Endothelial cell (in vitro differentiated cells): ENCODE data around the gene FAM222B. TPM values are rescaled to one million over a fixed set of nuclear protein-coding genes. Genes with fewer than 3 reads are reported as not detected.

Experiments used
- DNase-seq: peaks from one replicate; pipeline ENCODE4 v3.0.0; 2021; ENCODE audit warnings: low spot score
- H3K27ac Mint-ChIP-seq: one replicate; pipeline ENCODE4 v1.8.0; 2021; ENCODE audit warnings: mixed read lengths, inconsistent platforms; ENCODE audit not compliant: unreplicated experiment
- H3K27me3 Mint-ChIP-seq: one replicate; pipeline ENCODE4 v1.8.0; 2021; ENCODE audit warnings: mild to moderate bottlenecking, moderate library complexity, mixed read lengths, inconsistent platforms; ENCODE audit not compliant: unreplicated experiment
- H3K36me3 Mint-ChIP-seq: one replicate; pipeline ENCODE4 v1.8.0; 2021; ENCODE audit warnings: mild to moderate bottlenecking, low read depth, mixed read lengths, inconsistent platforms; ENCODE audit not compliant: unreplicated experiment
- H3K4me1 Mint-ChIP-seq: one replicate; pipeline ENCODE4 v1.8.0; 2021; ENCODE audit warnings: mild to moderate bottlenecking, mixed read lengths, inconsistent platforms; ENCODE audit not compliant: unreplicated experiment
- H3K4me3 Mint-ChIP-seq: one replicate; pipeline ENCODE4 v1.8.0; 2021; ENCODE audit warnings: mild to moderate bottlenecking, mixed read lengths, inconsistent platforms; ENCODE audit not compliant: unreplicated experiment
- H3K9me3 Mint-ChIP-seq: one replicate; pipeline ENCODE4 v1.8.0; 2021; ENCODE audit warnings: mixed read lengths, inconsistent platforms; ENCODE audit not compliant: unreplicated experiment
- total RNA-seq: library from RNA; stranded (reverse); fragmentation: NEBNext Ultra II Directional; extraction: Animal tissue kit (Norgen Biotek cat#: 25700); gene quantifications from one replicate; pipeline ENCODE4 v1.2.1, GENCODE V29; 2021; ENCODE audit not compliant: unreplicated experiment
- TF ChIP-seq, protein P1 (sequence below): fragments of 200-600 bp; sonication (generic); IDR thresholded peaks from one replicate; pipeline ENCODE4 v1.5.0; 2021; ENCODE audit warnings: antibody characterized with exemption; ENCODE audit not compliant: unreplicated experiment

Gene FAM222B
- total RNA-seq, 1 donor from 2014 or later = 69.9 TPM

DNA sequence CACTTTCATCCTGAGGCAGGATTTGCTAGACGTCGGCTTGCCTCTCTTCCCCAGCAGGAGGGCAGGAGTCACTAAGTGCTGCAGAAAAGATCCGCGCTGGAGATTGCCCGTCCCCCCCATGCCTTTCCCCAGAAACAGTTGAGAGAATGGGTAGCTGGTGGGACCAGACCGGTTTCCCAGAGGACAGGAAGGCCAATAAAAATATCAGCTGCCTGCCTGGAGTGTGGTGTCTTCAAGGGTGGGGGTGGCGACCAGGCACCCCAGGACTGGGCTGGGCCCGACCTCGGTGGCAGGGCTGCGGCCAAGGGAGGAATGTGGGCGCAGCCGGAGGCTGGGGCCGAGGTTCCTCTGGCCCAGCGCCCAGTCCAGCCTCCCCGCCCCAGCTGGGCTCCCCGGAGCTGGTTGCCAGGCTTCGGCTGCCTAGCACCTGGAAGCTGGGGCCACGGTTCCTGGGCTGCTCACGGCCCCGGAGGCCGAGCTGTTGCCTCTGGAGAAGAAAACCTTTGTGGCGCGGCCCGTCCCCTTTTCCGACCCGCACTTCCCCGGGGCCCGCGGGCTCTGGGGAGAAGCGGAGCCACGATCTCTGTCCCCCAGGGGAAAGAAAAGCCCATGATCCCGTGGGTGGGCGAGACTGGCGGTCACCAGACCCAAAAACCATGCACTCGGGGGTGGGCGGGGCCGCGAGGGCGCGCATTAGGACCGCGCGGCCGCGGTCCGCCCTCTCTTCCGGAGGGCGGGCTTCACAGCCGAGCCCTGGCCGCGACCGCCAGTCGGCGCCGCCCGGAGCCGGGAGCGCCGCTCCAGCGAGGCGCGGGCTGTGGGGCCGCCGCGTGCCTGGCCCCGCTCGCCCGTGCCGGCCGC is 99.1 kb downstream of the FAM222B start, which contains the start of gene TRAF4:
Gene TRAF4 (plus strand): TSS at position 769 of the 861 bp plus-strand sequence. CDS start 102 bp downstream, outside the sequence.
- TF ChIP-seq, protein P1, sequence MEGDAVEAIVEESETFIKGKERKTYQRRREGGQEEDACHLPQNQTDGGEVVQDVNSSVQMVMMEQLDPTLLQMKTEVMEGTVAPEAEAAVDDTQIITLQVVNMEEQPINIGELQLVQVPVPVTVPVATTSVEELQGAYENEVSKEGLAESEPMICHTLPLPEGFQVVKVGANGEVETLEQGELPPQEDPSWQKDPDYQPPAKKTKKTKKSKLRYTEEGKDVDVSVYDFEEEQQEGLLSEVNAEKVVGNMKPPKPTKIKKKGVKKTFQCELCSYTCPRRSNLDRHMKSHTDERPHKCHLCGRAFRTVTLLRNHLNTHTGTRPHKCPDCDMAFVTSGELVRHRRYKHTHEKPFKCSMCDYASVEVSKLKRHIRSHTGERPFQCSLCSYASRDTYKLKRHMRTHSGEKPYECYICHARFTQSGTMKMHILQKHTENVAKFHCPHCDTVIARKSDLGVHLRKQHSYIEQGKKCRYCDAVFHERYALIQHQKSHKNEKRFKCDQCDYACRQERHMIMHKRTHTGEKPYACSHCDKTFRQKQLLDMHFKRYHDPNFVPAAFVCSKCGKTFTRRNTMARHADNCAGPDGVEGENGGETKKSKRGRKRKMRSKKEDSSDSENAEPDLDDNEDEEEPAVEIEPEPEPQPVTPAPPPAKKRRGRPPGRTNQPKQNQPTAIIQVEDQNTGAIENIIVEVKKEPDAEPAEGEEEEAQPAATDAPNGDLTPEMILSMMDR = no peak
- DNase-seq = peak; percentile 77
- H3K27me3 Mint-ChIP-seq = peaks cover 11% of the 10 kb centered on the region
- H3K9me3 Mint-ChIP-seq = no peaks in the 10 kb centered on the region
- peak within 1 kb of the TSS; percentile 94 for H3K27ac Mint-ChIP-seq
- H3K4me3 Mint-ChIP-seq = peak within 1 kb of the TSS; percentile 94
- H3K4me1 Mint-ChIP-seq = peaks cover 25% of the 10 kb centered on the region
- H3K36me3 Mint-ChIP-seq = peaks cover 9% of the 10 kb centered on the region

DNA sequence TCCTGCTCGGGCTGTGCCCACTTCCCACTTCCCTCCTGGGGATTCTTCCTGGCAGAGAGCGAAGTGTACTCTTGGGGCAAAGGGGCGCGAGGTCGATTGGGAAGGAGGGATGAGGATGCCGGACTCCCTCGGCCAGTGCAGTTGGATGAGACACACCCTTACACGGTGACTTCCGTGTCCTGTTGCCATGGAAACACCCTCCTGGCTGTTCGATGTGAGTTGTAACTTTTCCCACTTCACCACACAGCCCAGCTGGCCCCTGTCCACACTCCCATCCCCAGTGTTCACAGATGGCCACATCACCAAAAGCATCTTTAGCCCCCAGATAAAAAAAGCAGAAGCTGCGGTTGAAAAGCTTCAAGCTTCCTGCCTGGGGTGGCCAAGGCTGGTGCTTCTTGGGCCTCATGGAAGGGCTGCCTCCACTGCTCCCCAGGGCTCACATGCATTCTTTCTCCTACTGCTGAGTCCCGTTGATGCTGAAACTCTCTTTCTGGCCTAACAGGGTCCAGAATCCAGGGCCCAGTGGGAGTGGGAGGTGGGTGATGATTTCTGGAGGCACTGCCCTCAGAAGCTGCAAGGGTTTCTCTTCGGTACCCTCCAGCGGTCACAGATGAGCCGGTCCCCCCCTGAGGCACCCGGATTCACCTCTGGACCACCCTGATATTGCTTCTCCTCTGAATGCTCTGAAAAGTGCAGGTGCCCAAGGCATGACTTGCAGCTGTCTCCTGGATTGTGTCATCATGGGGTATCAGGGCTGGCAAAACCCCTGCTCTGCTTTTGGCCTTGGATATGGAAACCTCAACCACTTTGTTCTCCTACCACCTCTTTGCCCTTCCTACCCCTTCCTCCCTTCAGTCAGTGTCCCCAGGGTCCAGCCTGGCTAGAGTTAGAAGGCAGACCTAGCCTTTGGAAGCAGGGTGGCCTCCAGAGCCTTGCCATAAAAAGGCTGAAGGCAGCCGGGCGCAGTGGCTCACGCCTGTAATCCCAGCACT is 100.9 kb downstream of the FAM222B start:
- Mint-ChIP-seq H3K4me1 (peaks cover 12% of the 10 kb centered on the region), H3K9me3 (no peaks in the 10 kb centered on the region), H3K27me3 (peaks cover 10% of the 10 kb centered on the region), H3K36me3 (peaks cover 10% of the 10 kb centered on the region), H3K4me3 (no peak overlapping the region), H3K27ac (no peak overlapping the region)
- TF ChIP-seq, protein P1 = no peak
- DNase-seq = no peak

DNA sequence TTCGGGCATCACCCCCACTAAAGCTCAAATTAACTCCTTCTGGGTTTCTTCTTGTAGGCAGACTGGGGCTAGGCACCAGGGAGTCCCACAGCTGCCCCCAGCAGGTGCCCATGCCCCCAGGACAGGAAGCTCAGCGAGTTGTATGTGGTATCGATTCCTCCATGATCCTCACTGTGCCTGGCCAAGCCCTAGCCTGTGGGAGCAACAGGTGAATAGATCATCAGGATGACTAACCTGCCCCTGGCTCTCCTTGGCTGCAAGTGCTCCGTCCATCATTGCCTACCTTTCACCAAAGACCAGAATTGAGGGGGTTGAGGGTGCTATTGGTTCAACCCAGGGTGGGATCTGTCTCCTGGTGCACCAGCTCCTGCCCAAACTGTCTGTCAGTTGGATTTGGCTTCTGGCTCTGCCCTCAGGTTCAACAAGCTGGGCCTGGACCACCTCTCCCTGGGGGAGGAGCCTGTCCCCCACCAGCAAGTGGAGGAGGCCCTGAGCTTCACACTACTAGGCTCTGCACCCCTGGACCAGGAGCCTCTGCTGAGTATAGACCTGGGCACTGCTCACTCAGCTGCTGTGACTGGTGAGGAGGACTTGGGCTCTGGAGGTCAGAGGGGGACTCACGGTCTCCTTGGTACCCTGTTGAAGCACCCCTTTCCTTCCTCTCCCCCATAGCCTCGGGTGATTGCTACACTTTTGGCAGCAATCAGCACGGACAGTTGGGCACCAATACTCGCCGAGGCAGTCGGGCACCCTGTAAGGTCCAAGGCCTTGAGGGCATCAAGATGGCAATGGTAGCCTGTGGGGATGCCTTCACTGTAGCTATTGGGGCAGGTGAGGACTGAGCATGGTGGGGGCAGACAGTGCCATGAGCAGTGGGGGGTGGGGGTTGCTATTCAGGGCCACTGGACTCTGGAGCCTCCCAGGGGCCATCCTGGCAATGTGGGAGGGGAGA is 101.9 kb downstream of the FAM222B start:
- no peak overlapping the region for H3K27ac Mint-ChIP-seq

DNA sequence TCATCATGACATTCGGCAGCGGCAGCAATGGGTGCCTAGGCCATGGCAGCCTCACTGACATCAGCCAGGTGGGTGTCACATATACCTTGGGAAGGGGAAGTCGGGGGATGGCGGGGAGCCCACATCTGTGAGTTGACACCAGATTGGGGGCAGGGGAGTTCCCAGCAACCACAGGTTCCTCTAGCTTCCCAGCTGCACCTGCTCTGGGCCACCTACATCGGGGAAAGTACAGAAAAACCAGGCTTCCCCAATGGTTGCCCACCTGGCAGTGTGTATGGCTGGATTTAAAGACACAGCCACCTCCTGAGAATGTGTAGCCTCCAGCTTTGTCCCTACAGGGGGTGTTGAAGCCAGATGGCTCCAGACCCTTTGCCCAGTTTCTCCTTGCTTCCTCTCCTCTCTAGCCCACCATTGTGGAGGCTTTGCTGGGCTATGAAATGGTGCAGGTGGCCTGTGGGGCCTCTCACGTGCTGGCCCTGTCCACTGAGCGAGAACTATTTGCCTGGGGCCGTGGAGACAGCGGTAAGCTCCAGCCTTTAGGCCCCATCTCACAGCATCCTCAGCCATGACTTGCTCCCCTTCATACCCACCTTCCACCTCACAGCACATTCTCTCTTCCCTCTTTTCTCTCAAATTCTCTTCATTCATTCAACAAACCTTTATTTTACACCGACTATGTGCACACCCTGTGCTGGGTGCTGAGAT is 103.8 kb downstream of the FAM222B start:
- no peak for DNase-seq
- peak overlapping the region; percentile 37 for H3K4me3 Mint-ChIP-seq
- TF ChIP-seq, protein P1 = no peak
- peaks cover 10% of the 10 kb centered on the region for H3K36me3 Mint-ChIP-seq
- H3K27ac Mint-ChIP-seq = no peak overlapping the region
- H3K9me3 Mint-ChIP-seq = no peaks in the 10 kb centered on the region
- H3K4me1 Mint-ChIP-seq = peaks cover 3% of the 10 kb centered on the region
- H3K27me3 Mint-ChIP-seq = peaks cover 8% of the 10 kb centered on the region

More for the DNA sequence above, 101.9 kb downstream of the FAM222B start:
- Mint-ChIP-seq H3K4me1 (peaks cover 3% of the 10 kb centered on the region), H3K9me3 (no peaks in the 10 kb centered on the region), H3K36me3 (peaks cover 10% of the 10 kb centered on the region), H3K4me3 (no peak overlapping the region), H3K27me3 (peaks cover 10% of the 10 kb centered on the region)
- TF ChIP-seq, protein P1 = no peak
- DNase-seq = no peak
